Measurements from ENCODE around the gene RPL10. TPM values are rescaled to one million over a fixed set of nuclear protein-coding genes. Genes with fewer than 3 reads are reported as not detected.

RPL10 gene
- total and polyA plus RNA-seq, 2 of the 8 experiments (the other 6 are each of a cell fraction or from before 2014, with no cell fraction given): 2,633 to 4,293 TPM

GRCh38 chrX:154381271-154381670 is 16.9 kb upstream of the RPL10 start (continued):
- TF ChIP-seq HDAC6 (IDR thresholded peaks at IDR 0.05; ENCODE audit: low read depth, low read length): no peak
- TF ChIP-seq EP300 (IDR thresholded peaks at IDR 0.05; ENCODE audit: borderline replicate concordance in 1 of 2, low read depth in 2 of 2, low read length in 2 of 2): no peak; a peak in 1 of 3 replicates
- TF ChIP-seq SUZ12 (IDR thresholded peaks at IDR 0.05; ENCODE audit: low read length): no peak
- TF ChIP-seq MAFK (IDR thresholded peaks at IDR 0.05; ENCODE audit: low read depth, low read length): no peak
- TF ChIP-seq SIN3A (conservative IDR thresholded peaks at IDR 0.05 in 1 of 2, IDR thresholded peaks at IDR 0.05 in 1 of 2; ENCODE audit: low read depth in 1 of 2, low read length in 2 of 2): peak; percentile 56 to 83; a peak in 1 of 4 replicates
- TF ChIP-seq POLR2A (IDR thresholded peaks at IDR 0.05; ENCODE audit: control extremely low read depth in 1 of 2, low read depth in 2 of 2, low read length in 2 of 2): no peak
- peak; percentile 81; the same call in 1 of the 2 replicates for TF ChIP-seq SP1 (IDR thresholded peaks at IDR 0.05; ENCODE audit: low read depth, low read length)
- TF ChIP-seq RFX5 (IDR thresholded peaks at IDR 0.05; ENCODE audit: borderline replicate concordance, low read depth, low read length): no peak
- TF ChIP-seq GTF2F1 (IDR thresholded peaks at IDR 0.05; ENCODE audit: borderline replicate concordance, low read depth, low read length): no peak
- no peak for TF ChIP-seq RNF2 (IDR thresholded peaks at IDR 0.05; ENCODE audit: borderline replicate concordance, low read depth, low read length, missing control alignments, poor library complexity, severe bottlenecking)
- no peak for TF ChIP-seq PHF8 (conservative IDR thresholded peaks at IDR 0.05; ENCODE audit: low read depth, low read length)
- TF ChIP-seq SIRT6 (IDR thresholded peaks at IDR 0.05; ENCODE audit: low read length): no peak
- no peak for TF ChIP-seq EZH2 (IDR thresholded peaks at IDR 0.05; ENCODE audit: low read depth, low read length, severe bottlenecking)
- TF ChIP-seq JUND (IDR thresholded peaks at IDR 0.05; ENCODE audit: low read length): no peak
- TF ChIP-seq CHD1 (IDR thresholded peaks at IDR 0.05; ENCODE audit: low read depth, low read length): no peak
- TF ChIP-seq BACH1 (IDR thresholded peaks at IDR 0.05; ENCODE audit: low read length): no peak
- TF ChIP-seq USF2 (IDR thresholded peaks at IDR 0.05; ENCODE audit: low read length): no peak
- TF ChIP-seq EGR1 (IDR thresholded peaks at IDR 0.05; ENCODE audit: borderline replicate concordance, low read depth, low read length): no peak
- no peak for TF ChIP-seq CBX8 (IDR thresholded peaks at IDR 0.05; ENCODE audit: borderline replicate concordance, low read depth, low read length)
- no peak for TF ChIP-seq CTBP2 (IDR thresholded peaks at IDR 0.05; ENCODE audit: borderline replicate concordance, insufficient read depth, insufficient read length, low read length)
- peak in 1 of 2 experiments; percentile 67; a peak in 1 of 4 replicates for TF ChIP-seq HDAC2 (IDR thresholded peaks at IDR 0.05; ENCODE audit: borderline replicate concordance in 1 of 2, low read depth in 2 of 2, low read length in 2 of 2)
- no peak for TF ChIP-seq SP2 (IDR thresholded peaks at IDR 0.05; ENCODE audit: low read length)
- no peak for TF ChIP-seq E2F6 (IDR thresholded peaks at IDR 0.05)
